H54 (cell line): Measurements from ENCODE around the gene EXTL1.
A peak's percentile ranks its signal among the peaks of the same experiment; 100 is the strongest.

Experiments used
- DNase-seq: peaks from one replicate; pipeline ENCODE4 v3.0.0; 2011; ENCODE audit warnings: low spot score, mixed read lengths; ENCODE audit not compliant: insufficient read length
- FAIRE-seq: peaks from 3 replicates; lab custom pipeline; 2011; peaks lifted over from hg19 to GRCh38; lab: Jason Lieb, UNC
- POLR2A ChIP-seq: IDR thresholded peaks from 2 replicates; pipeline ENCODE4 v1.6.1; 2011; ENCODE audit warnings: low read depth, mild to moderate bottlenecking, low read length

The EXTL1 gene

DNA sequence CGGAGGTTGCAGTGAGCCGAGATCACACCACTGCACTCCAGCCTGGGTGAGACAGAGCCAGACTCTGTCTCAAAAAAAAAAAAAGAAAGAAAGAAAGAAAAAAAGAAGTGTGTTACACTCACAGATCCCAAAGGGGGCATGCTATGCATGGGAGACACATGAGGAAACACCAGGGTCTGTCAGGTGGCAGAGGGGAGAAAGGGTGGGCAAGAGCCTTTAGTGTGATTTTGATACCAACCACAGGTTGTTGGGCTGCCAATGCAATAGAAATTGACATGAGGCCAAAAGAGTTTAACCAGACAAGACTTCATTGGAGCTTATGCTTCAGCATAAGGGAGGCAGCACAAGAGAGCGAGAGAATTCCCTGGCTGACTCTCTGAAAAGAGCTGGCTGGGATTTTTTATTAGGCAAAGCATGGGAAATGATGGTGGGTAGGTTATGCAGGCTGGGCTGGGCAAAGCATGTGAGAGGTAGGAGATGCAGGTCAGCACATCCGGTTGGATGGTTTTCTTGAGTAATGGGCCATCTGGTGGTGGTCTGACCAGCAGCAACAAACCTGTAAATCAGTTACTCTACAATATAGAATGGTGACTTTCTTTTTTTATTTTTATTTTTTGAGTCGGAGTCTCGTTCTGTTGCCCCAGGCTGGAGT, 11.7 kb upstream of the EXTL1 start:
- FAIRE-seq (no peak), DNase-seq (no peak)
- no peak for TF ChIP-seq POLR2A

- TF ChIP-seq POLR2A, result no peak
- no peak for DNase-seq
- FAIRE-seq, result no peak
These were observed 10.8 kb upstream of the EXTL1 start for GRCh38 chr1:26010825-26011224.

GRCh38 chr1:26012864-26013263, 8.7 kb upstream of the EXTL1 start:
- FAIRE-seq (no peak), DNase-seq (no peak)
- TF ChIP-seq POLR2A, result no peak

- FAIRE-seq (no peak), DNase-seq (no peak)
- TF ChIP-seq POLR2A, result no peak
These were observed 7.4 kb upstream of the EXTL1 start for GRCh38 chr1:26014179-26014578.

DNA sequence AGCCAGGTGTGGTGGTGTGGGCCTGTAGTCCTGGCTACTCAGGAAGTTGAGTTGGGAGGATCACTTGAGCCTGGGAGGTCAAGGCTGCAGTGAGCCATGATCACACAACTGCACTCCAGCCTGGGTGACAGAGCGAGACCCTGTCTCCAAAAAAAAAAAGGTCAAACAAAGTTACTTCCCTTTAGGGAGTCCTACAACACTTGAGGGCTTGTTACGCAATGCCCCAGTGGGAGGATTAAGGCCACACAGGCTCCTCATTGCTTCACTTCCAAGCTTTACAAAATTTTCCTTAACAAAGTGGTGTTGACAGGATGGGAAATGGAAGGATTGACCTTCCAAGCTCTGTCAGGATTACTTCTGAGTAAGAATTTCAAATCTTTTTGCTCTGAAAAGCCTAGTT, 6.2 kb upstream of the EXTL1 start:
- DNase-seq (no peak), FAIRE-seq (no peak)
- no peak for TF ChIP-seq POLR2A

GRCh38 chr1:26016258-26016952, 5.2 kb upstream of the EXTL1 start:
- no peak for DNase-seq

GRCh38 chr1:26016953-26017545, 4.5 kb upstream of the EXTL1 start:
- no peak for FAIRE-seq
- no peak for DNase-seq
- no peak for TF ChIP-seq POLR2A

More at GRCh38 chr1:26016258-26016952, 5.2 kb upstream of the EXTL1 start:
- TF ChIP-seq POLR2A, result no peak
- FAIRE-seq, result no peak

DNA sequence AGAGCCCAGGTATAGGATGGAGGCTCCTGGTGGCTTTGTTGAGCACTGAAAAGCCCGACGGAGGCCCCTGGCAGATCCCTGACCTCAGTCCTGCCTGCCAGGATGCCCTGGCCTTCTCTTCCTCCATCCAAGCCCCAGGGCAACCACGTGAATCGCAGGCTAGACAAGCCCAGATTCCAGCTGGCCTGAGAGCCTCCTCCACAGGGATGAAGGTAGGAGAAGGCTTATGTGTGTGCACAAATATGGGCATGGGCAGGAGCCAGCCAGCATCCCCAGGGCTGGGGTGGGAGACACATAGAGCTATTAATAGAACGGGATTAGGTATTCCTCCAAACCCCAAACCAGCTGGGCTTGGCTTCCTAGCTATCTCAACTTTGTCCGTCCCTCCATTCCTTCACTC, 4.0 kb upstream of the EXTL1 start:
- FAIRE-seq, result no peak
- TF ChIP-seq POLR2A, result no peak

GRCh38 chr1:26019641-26020315, 1.8 kb upstream of the EXTL1 start:
- FAIRE-seq (no peak), DNase-seq (peak; percentile 27)
- TF ChIP-seq POLR2A, result no peak

More for the DNA sequence above, 4.0 kb upstream of the EXTL1 start:
- DNase-seq, result no peak

DNA sequence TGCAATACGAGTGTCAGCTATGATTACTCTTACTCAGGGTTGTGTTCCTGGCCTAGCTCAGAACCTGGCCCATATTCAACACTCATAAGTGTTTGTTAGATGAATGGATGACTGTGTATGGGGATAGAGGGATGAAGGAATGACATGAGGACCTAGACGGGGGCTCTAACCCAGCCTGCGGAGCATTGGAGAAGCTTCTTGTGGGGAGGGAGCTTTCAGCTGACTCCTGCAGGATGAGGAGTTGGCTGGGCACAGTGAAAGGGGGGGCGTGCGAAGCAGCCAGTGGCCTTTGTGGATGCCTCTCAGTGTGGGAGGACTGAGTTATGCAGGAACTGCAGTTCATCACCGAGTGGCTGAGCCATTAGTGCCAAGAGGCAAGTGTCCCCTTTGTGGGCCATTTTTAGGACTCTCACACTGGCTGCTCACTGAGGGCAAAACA, 1.2 kb upstream of the EXTL1 start:
- no peak for FAIRE-seq
- no peak for DNase-seq
- TF ChIP-seq POLR2A, result no peak

- TF ChIP-seq POLR2A, result no peak
- no peak for DNase-seq
- FAIRE-seq, result no peak
These were observed 481 bp upstream of the EXTL1 start for GRCh38 chr1:26020941-26021646.

DNA sequence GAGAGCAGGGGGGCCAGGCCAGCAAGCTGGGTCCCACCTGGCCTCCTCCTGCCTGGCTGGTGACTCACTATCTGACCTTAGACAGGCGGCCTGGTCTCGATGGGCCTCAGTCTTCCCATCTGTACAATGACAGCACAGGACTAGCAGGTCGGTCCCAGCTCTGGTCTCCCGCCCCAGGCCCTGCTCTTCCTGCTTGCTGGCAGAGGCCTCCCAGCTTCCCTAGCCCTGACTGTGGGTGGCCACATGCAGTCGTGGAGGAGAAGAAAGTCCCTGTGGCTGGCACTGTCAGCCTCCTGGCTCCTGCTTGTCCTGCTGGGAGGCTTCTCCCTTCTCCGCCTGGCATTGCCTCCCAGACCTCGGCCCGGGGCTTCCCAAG, 817 bp downstream of the EXTL1 start:
- DNase-seq (no peak), FAIRE-seq (no peak)
- no peak for TF ChIP-seq POLR2A

DNA sequence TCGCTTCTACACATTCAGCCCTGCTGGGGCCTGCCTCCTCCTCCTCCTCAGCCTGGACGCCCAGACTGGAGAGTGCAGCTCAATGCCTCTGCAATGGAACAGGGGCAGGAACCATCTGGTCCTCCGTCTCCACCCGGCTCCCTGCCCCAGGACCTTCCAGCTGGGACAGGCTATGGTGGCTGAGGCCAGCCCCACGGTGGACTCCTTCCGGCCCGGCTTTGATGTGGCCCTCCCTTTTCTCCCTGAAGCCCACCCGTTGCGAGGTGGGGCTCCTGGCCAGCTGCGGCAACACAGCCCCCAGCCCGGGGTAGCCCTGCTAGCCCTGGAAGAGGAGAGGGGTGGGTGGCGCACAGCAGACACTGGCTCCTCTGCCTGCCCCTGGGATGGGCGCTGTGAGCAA, 1.4 kb downstream of the EXTL1 start:
- TF ChIP-seq POLR2A, result no peak
- DNase-seq, result no peak
- FAIRE-seq, result no peak
